Measurements from ENCODE around the gene CDK2.

- TF ChIP-seq POLR2A (IDR thresholded peaks at IDR 0.05) = no peak
- TF ChIP-seq CTCF (IDR thresholded peaks at IDR 0.05) = no peak
Observed at GRCh38 chr12:55982319-55982936, 15.8 kb downstream of the CDK2 start.

All from ovary (tissue), 3 donors.